Aorta (tissue), 5 donors: ENCODE results near the gene HOXC6. TPM values are rescaled to one million over a fixed set of nuclear protein-coding genes. Genes with fewer than 3 reads are reported as not detected.
A peak's percentile ranks its signal among the peaks of the same experiment; 100 is the strongest.
"Not testable (repeated sequence)": the region's sequence is repeated elsewhere in the genome, so short reads cannot be mapped to it uniquely, and the experiment has no call there.

ENCODE experiments used
- ATAC-seq: fragments of 200-7000 bp; cut with Tn5 transposase; one replicate; pipeline ENCODE4 v1.9.1; 2022; ENCODE audit warnings: moderate library complexity; ENCODE audit not compliant: low FRiP score
- DNase-seq, 2 donors: peaks; one replicate each; pipeline ENCODE4 v3.0.0-alpha.2; 2020
- H3K27ac ChIP-seq, 2 donors: one replicate each; pipeline ENCODE4 v1.5.1; 2013; ENCODE audit warnings: low read length in 2 of 2, mild to moderate bottlenecking in 2 of 2, moderate library complexity in 2 of 2, control low read depth in 1 of 2, inconsistent platforms in 1 of 2, low read depth in 1 of 2
- H3K27me3 ChIP-seq, 2 donors: one replicate each; pipeline ENCODE4 v1.6.1; 2013; ENCODE audit warnings: control low read depth in 1 of 2, low read length in 1 of 2, mild to moderate bottlenecking in 1 of 2, moderate library complexity in 1 of 2; ENCODE audit not compliant: insufficient read depth in 2 of 2, control insufficient read depth in 1 of 2
- H3K36me3 ChIP-seq, 2 donors: one replicate each; pipeline ENCODE4 v1.6.1; 2013; ENCODE audit warnings: control low read depth in 1 of 2, low read length in 1 of 2, mild to moderate bottlenecking in 1 of 2; ENCODE audit not compliant: insufficient read depth in 2 of 2, control insufficient read depth in 1 of 2
- H3K4me1 ChIP-seq, 2 donors: one replicate each; pipeline ENCODE4 v1.6.1; 2013; ENCODE audit warnings: low read length in 2 of 2, control low read depth in 1 of 2, mild to moderate bottlenecking in 1 of 2, moderate library complexity in 1 of 2; ENCODE audit not compliant: insufficient read depth in 2 of 2, control insufficient read depth in 1 of 2
- H3K4me3 ChIP-seq, 2 donors: one replicate each; pipeline ENCODE4 v1.5.1; 2013; ENCODE audit warnings: low read length in 2 of 2, control low read depth in 1 of 2, mild to moderate bottlenecking in 1 of 2
- H3K9me3 ChIP-seq: one replicate; pipeline ENCODE4 v1.6.1; 2013; ENCODE audit warnings: mild to moderate bottlenecking, low read length; ENCODE audit not compliant: control insufficient read depth
- WGBS, 2 donors: extraction: QIAGEN DNeasy Blood & Tissue Kit; methylation state at CpG; one replicate each; pipeline ENCODE4 v1.1.7; 2013; 5-methylcytosine and 5-hydroxymethylcytosine counted together
- intact Hi-C, 2 donors: fragments of 100-400 bp; cut with DNase I; formaldehyde crosslinking; loops; one replicate each; pipeline versions ENCODE4 v1.14.2 to v1.15.0; 2022
- polyA plus RNA-seq, 2 donors: library from polyadenylated mRNA; stranded (reverse); fragments of 200-250 nt; gene quantifications; one replicate each; pipeline ENCODE4 v1.2.3, GENCODE V29; 2013
- total RNA-seq, 2 donors: library from RNA; stranded (reverse); fragmentation: NEBNext Ultra II Directional; extraction: Animal tissue kit (Norgen Biotek cat#: 25700); gene quantifications; one replicate each; pipeline ENCODE4 v1.2.1, GENCODE V29; 2021
- donor health status: healthy with polysubstance abuse.
- donor health status: Bipolar disorder and iron deficiency.
- donor health status: DM: no; HTN: no; CAD: no.
- donor health status: DM: no; HTN: no; CAD: no.
- donor health status: DM: yes; HTN: yes; CAD: no.

HOXC6 gene
- total and polyA plus RNA-seq, 4 donors, result 1.5 to 17.1 (median 9.0) TPM

DNA sequence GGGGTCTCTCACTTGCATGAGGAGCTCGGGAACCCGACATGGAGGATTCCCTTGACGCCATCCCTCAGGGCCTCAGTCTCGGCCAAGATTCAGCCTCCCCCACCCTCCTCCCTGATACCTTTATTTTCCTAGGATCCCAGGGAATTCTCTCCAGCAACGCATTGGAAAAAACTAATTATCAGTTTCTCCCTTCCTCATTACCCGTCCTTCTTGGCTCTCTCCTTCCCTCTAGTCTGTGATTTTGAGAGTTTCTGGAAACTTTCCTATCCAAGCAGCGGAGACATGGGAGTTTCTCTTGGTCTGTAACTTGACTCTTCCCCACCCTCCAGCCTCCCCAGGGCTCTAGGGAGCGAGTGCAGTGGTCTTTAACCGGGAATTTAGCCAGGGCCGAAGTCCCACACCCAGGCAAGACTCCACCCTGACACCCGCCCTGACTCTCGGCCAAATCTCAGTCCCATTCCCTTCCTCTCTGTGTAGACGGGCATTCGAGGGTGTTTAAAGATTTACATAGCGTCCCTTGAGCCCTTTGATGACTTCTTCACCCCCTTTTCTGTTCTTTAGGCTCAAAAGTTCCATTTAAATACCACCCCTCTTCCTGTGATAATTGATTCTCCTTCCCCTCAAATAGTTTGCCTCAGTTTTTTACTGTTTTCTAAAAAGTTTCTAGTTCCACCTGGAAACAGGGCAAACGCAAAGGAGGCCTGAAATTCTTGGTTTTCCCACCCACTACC lies 11.3 kb downstream of the HOXC6 start:
- DNase-seq, result peak in 1 of 2 donors; percentile 79
- H3K27me3 ChIP-seq, result no peaks in the 10 kb centered on the region
- no peaks in the 10 kb centered on the region for H3K36me3 ChIP-seq
- H3K9me3 ChIP-seq, result no peaks in the 10 kb centered on the region
- ATAC-seq, result peak; percentile 62
- intact Hi-C loops, result loop anchor here in 1 of 2 donors (5.0 kb wide), 1 partner anchor 108 kb away; no protein-coding TSS in a partner anchor
- no peaks in the 10 kb centered on the region for H3K4me1 ChIP-seq
- H3K4me3 ChIP-seq, result no peak overlapping the region
- 23 to 32% methylated on average over 16 of the region's 16 CpGs for WGBS, 2 donors
- no peak overlapping the region for H3K27ac ChIP-seq

DNA sequence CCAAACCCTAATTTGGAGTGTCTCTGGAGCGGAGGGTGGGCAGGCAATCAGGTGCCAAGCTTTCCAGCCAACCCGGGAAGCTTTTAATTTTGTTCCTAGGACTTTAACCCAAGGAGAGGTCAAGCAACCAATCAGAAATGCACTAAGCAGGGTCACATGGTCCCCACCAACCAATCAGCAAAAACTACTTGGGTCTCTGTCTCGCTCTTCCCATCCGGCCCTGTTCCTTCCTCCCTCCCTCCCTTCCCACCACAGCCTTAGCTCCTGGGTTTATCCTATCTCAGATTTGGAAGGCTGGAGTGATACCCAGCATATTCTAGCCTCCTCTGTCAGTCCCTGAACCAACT lies 11.9 kb downstream of the HOXC6 start:
- intact Hi-C loops, result no loop called here
- Histone ChIP-seq H3K36me3 (no peaks in the 10 kb centered on the region), H3K4me1 (no peaks in the 10 kb centered on the region), H3K27ac (no peak overlapping the region), H3K27me3 (no peaks in the 10 kb centered on the region), H3K4me3 (no peak overlapping the region), H3K9me3 (no peaks in the 10 kb centered on the region)
- 43 to 44% methylated on average over 4 of the region's 4 CpGs for WGBS, 2 donors
- ATAC-seq (peak; percentile 66), DNase-seq (no peak)

DNA sequence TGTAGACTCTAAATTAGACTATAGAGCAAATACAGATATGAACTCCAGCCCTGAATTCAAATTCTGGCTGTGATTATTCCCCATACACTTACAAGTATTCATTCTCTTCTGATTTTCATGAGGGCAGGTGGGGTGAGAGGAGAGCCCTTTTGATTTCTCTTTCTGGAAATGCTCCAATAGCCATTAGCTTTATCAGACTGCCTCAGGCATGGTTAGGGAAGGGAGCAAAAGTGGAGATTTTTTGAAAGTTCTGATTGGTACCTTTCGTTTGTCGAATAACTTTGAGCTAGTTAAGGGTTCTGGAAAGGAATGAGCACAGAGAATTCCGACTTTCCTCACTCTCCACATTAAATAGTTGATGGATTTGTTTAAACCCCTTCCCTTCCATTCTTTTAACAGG lies 12.4 kb downstream of the HOXC6 start:
- Histone ChIP-seq H3K4me3 (no peak overlapping the region), H3K27me3 (no peaks in the 10 kb centered on the region), H3K4me1 (no peaks in the 10 kb centered on the region)

DNA sequence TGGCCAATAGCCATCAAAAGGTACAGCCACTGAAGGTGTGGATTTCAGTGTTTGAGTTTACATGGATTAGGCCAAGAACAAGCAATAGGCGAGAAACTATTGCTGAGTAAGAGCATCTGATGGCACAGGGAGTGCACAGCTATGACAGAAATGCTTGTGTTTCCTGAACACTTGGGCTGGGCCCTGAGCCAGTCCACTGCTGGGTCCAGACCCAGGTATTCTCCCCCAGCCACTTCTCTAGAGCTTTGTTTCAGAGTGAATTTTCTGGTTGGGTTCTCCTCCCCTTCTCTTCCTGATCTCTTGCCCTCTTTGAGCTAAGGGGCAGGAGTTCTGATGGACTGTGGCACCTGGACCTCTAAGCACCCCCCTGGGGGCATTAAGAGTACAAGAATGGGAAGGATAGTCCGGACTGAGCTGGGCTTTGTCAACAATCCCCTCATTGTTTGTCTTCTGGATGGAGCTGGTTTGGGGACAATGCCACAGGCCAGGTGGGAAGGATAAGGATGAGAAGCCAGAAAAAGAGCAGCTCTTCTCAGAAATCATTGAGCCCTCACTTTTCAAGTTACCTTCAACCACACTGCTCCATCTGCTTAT lies 13.0 kb downstream of the HOXC6 start:
- no peaks in the 10 kb centered on the region for H3K4me1 ChIP-seq

More for the DNA sequence above, 12.4 kb downstream of the HOXC6 start:
- Histone ChIP-seq H3K27ac (no peak overlapping the region), H3K9me3 (no peaks in the 10 kb centered on the region), H3K36me3 (no peaks in the 10 kb centered on the region)
- 72 to 86% methylated on average over 3 of the region's 3 CpGs for WGBS, 2 donors
- DNase-seq (no peak), ATAC-seq (no peak)
- intact Hi-C loops, result no loop called here

DNA sequence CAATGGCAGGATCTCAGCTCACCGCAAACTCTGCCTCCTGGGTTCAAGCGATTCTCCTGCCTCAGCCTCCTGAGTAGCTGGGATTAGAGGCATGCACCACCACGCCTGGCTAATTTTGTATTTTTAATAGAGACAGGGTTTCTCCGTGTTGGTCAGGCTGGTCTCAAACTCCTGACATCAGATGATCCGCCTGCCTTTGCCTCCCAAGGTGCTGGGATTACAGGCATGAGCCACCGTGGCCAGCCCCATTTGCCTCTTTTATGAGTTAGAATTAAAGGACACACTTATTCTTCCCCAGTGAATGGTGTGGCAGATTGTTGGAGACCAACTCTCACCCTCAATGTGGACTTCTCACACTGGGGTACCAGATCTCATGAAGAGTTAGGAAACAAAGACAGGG lies 13.8 kb downstream of the HOXC6 start:
- H3K4me3 ChIP-seq, H3K27me3 ChIP-seq, H3K4me1 ChIP-seq, intact Hi-C loops, DNase-seq, H3K36me3 ChIP-seq, ATAC-seq, H3K9me3 ChIP-seq, H3K27ac ChIP-seq: not testable (repeated sequence)
- WGBS, 2 donors, result 72 to 82% methylated on average over 6 of the region's 6 CpGs

More for the DNA sequence above, 13.0 kb downstream of the HOXC6 start:
- Histone ChIP-seq H3K27me3 (no peaks in the 10 kb centered on the region), H3K4me3 (no peak overlapping the region), H3K36me3 (no peaks in the 10 kb centered on the region), H3K27ac (no peak overlapping the region), H3K9me3 (no peaks in the 10 kb centered on the region)
- no peak for ATAC-seq
- intact Hi-C loops, result no loop called here
- no peak for DNase-seq
- 76 to 91% methylated on average over 2 of the region's 2 CpGs for WGBS, 2 donors

DNA sequence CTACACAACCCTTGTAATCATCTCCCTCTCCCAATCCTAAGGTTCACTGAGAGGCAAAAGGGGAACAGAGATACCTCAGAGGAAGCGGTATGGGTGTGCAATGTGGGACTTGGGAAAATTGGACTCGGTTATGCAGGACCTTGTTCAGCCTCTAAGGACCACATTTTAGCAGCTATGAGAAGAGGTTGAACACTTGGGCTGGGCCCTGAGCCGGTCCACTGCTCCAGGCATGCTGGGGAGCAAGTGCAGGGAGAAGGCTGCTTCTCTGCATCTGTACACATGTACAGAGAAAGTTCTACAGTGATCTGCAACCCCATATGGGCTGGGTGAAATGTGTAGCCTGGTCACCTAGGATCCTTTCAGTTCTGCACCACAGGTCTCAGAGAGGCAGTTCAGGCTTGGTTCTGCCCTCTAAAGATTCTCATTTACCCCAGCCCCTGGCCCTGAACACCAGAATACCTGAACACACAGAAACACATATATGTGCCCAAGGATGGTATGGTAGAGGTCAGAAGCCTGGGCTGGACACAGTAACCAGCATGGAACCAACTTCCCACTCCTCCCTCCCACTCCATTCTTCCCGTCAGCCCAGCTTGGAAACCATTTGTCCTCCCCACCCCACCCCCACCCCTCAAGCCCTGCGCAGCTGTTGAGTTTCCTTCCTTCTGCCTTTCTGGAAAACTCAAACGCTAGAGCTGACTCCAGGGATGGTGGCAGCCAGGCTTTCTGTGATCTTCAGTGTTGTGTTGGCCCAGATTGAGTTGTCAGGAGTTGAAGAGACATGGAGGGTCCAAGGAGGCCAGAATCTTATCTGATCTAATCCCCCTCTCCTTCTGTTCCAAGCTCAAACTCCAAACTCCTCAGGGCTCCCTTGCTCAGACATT lies 15.0 kb downstream of the HOXC6 start:
- no peak overlapping the region for H3K4me3 ChIP-seq
- no peaks in the 10 kb centered on the region for H3K36me3 ChIP-seq
- H3K27ac ChIP-seq, result no peak overlapping the region
- no peaks in the 10 kb centered on the region for H3K9me3 ChIP-seq
- no peaks in the 10 kb centered on the region for H3K27me3 ChIP-seq
- 71 to 76% methylated on average over 6 of the region's 6 CpGs for WGBS, 2 donors
- intact Hi-C loops, result no loop called here
- no peak for ATAC-seq
- no peak for DNase-seq
- no peaks in the 10 kb centered on the region for H3K4me1 ChIP-seq

DNA sequence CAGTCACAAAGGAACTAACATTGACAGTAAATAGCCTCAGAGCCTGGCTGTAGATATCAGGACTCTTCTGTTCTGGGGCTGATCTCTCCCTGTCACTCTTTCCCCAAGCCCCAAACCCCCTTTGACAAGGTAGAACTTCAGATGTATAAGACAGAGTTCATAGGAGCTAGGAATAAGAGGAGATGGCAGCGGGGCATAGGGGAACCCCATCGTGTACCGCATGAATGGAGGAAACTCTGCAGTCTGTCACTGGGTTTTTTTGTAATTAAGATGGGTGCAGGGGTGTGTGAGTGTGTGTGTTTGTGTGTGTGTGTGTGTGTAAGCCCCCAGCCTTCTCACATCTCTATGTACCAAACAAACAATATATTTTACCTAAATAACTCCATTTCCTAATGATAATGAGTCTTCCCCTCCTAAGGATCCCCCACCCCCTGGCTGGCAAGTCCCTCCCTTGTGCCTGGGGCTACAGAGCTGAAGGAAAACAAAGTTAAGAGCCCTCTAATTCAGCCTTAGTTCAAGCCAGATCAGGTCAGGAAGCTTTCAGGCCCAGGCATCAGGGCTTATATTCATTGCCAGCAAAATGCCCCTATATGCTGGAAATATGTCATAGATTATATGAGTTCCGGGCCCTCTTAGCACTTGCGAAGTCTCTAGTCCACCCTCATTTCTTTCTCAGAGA lies 16.3 kb downstream of the HOXC6 start:
- H3K9me3 ChIP-seq, result no peaks in the 10 kb centered on the region
- H3K4me1 ChIP-seq, result no peaks in the 10 kb centered on the region
- no peak overlapping the region for H3K27ac ChIP-seq
- no peak overlapping the region for H3K4me3 ChIP-seq
- H3K36me3 ChIP-seq, result no peaks in the 10 kb centered on the region
- intact Hi-C loops, result no loop called here
- ATAC-seq (no peak), DNase-seq (no peak)
- 72 to 82% methylated on average over 5 of the region's 5 CpGs for WGBS, 2 donors
- H3K27me3 ChIP-seq, result no peaks in the 10 kb centered on the region

DNA sequence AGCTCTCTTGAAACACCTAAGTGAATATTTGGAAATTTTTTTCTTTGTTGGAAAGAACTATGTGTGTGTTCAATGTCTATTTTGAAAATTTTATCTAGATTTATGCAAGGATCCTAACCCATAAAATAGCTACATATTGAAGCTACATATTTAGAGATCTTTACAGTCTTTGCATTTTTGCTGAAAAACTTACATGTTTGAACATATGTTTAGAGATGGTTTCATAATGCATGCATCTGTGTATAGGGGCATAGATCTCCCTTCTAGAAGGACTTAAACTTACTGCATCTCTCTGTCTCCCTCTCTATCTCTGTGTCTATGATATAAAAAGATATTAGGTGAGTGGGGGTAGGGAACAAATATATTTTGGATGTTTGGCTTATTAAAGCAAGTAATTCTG lies 17.2 kb downstream of the HOXC6 start:
- ATAC-seq (no peak), DNase-seq (no peak)
- no peak overlapping the region for H3K4me3 ChIP-seq
- H3K27ac ChIP-seq, result no peak overlapping the region
- H3K4me1 ChIP-seq, result no peaks in the 10 kb centered on the region
- no peaks in the 10 kb centered on the region for H3K36me3 ChIP-seq
- H3K27me3 ChIP-seq, result no peaks in the 10 kb centered on the region
- H3K9me3 ChIP-seq, result no peaks in the 10 kb centered on the region
- intact Hi-C loops, result no loop called here
